LoVo (cell line): ENCODE results near the gene ANXA5.

Source experiments
- DNase-seq: peaks from one replicate; pipeline ENCODE4 v3.0.0-alpha.2; 2016; ENCODE audit warnings: low spot score

The ANXA5 gene

DNA sequence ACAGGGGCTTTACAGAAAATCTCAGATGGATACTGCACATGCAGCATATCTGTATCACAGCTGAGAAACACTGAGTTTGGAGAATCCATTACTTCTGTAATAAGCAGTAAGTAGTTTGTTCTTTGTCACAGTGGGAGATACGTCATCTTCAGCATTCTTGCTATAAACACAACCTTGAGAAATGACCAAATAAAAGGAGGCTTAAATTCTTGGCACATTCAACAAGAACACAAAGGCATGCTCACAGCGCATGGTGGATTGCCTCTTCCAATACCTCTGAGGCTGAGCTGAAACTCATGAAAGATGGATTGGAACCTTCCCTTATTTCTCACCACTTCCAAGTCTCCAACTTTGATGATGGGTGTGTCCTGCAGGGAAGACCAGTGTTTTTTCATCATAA is 54.5 kb downstream of the ANXA5 start:
- no peak for DNase-seq

DNA sequence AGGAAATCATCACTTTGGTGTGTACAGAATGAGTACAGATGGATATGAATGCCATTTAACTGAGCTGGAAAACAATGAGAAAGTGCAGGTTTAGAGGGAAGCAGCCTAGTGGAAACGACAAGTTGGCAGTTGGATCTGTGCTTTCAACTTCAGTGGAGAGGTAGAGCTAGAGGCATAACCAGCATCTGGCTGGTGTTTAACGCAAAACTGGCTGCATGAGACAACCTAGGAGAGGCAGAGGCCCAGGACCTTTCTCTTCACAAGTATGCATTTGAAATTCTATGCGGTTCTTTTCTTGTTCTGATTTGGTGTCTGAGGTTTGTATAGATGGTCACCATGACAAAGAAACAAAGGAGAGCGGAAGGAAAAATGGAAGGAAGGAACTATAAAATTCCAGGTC is 63.1 kb downstream of the ANXA5 start:
- no peak for DNase-seq

DNA sequence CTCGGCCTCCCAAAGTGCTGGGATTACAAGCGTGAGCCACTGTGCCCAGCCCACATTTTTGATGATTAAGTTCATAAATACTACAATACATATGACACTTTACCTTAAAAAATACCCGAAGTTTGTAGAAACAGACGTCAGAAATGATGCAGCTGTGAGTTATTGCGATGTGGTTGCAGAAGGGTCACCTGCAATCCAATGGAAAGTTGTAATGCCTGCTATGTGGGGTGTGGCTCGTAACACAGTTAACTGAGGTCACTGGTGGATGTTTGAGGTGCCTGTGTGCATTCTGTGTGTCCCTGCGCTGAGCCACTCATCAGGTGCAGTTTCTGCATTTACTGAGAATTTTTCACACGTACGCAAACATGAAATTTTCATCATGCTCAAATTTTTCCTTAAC is 64.1 kb downstream of the ANXA5 start:
- DNase-seq, result no peak
